HEK293 (cell line): ENCODE measurements around the gene SZRD1.

Source experiments
- CTCF ChIA-PET: fragments of 350-600 bp; formaldehyde crosslinking; extraction: SDS; loops from one replicate; lab custom pipeline; 2021; ENCODE audit warnings: antibody characterized with exemption; lab: Yijun Ruan, JAX
- POLR2A ChIA-PET: fragments of 300-600 bp; formaldehyde crosslinking; extraction: SDS; loops from one replicate; lab custom pipeline; 2020; ENCODE audit warnings: antibody characterized with exemption, inconsistent platforms; lab: Yijun Ruan, JAX
- H3K27ac ChIP-seq: fragments of 200-500 bp; sonication (Bioruptor generic); 2 replicates; pipeline ENCODE4 v1.5.1; 2014; ENCODE audit warnings: low read depth, low read length, control low read depth, inconsistent platforms; ENCODE audit errors: extremely low read depth
- H3K36me3 ChIP-seq, 2 experiments: fragments of 200-500 bp in 1 of 2; sonication (Bioruptor generic) in 1 of 2; 1 replicate in 1 of 2; 2 replicates in 1 of 2; pipeline ENCODE4 v1.5.1; 2014 to 2017; ENCODE audit warnings: inconsistent platforms in 2 of 2, low read length in 2 of 2; ENCODE audit not compliant: control insufficient read depth in 2 of 2, insufficient read depth in 1 of 2
- H3K4me1 ChIP-seq: fragments of 200-500 bp; sonication (Bioruptor generic); 2 replicates; pipeline ENCODE4 v1.5.1; 2014; ENCODE audit warnings: mild to moderate bottlenecking, low read length, inconsistent platforms; ENCODE audit not compliant: control insufficient read depth, insufficient read depth
- H3K4me3 ChIP-seq: 2 replicates; pipeline ENCODE4 v1.5.1; 2011; ENCODE audit warnings: low read depth, mild to moderate bottlenecking, control low read depth, low read length, moderate library complexity
- H3K9me3 ChIP-seq: fragments of 200-500 bp; sonication (Bioruptor generic); 2 replicates; pipeline ENCODE4 v1.5.1; 2014; ENCODE audit warnings: low read depth, low read length, inconsistent platforms; ENCODE audit not compliant: control insufficient read depth, insufficient read depth
- HOXC10 ChIP-seq: sonication (generic); formaldehyde crosslinking; IDR thresholded peaks from 2 replicates; pipeline ENCODE4 v1.8.1; 2023; ENCODE audit warnings: mild to moderate bottlenecking, missing genetic modification reagents
- KLF8 ChIP-seq: fragments of 450-650 bp; formaldehyde crosslinking; IDR thresholded peaks from 2 replicates; pipeline ENCODE4 v1.5.1; 2016; ENCODE audit warnings: missing biosample characterization, missing genetic modification characterization
- RBAK ChIP-seq: fragments of 450-650 bp; formaldehyde crosslinking; IDR thresholded peaks from 2 replicates; pipeline ENCODE4 v1.5.1; 2016; ENCODE audit warnings: missing biosample characterization, missing genetic modification characterization
- ZBTB48 ChIP-seq: fragments of 450-650 bp; formaldehyde crosslinking; IDR thresholded peaks from 2 replicates; pipeline ENCODE4 v1.5.1; 2016; ENCODE audit warnings: missing biosample characterization, missing genetic modification characterization
- ZFP69B ChIP-seq: fragments of 450-650 bp; formaldehyde crosslinking; IDR thresholded peaks from 2 replicates; pipeline ENCODE4 v1.5.1; 2016; ENCODE audit warnings: missing biosample characterization, missing genetic modification characterization
- ZNF112 ChIP-seq: fragments of 450-650 bp; formaldehyde crosslinking; IDR thresholded peaks from 2 replicates; pipeline ENCODE4 v1.5.0; 2017; ENCODE audit warnings: missing biosample characterization, missing genetic modification characterization
- ZNF184 ChIP-seq: fragments of 450-650 bp; IDR thresholded peaks from 2 replicates; pipeline ENCODE4 v1.5.1; 2018; ENCODE audit warnings: missing biosample characterization, mild to moderate bottlenecking, missing genetic modification characterization
- ZNF23 ChIP-seq: fragments of 450-650 bp; formaldehyde crosslinking; IDR thresholded peaks from 2 replicates; pipeline ENCODE4 v1.5.1; 2016; ENCODE audit warnings: missing biosample characterization, missing genetic modification characterization, borderline replicate concordance
- ZNF266 ChIP-seq: fragments of 450-650 bp; formaldehyde crosslinking; IDR thresholded peaks from 2 replicates; pipeline ENCODE4 v1.5.1; 2016; ENCODE audit warnings: missing biosample characterization, missing genetic modification characterization, low read depth
- ZNF398 ChIP-seq: fragments of 450-650 bp; formaldehyde crosslinking; IDR thresholded peaks from 2 replicates; pipeline ENCODE4 v1.5.1; 2017; ENCODE audit warnings: missing biosample characterization, missing genetic modification characterization
- ZNF423 ChIP-seq: fragments of 450-650 bp; formaldehyde crosslinking; IDR thresholded peaks from 2 replicates; pipeline ENCODE4 v1.5.1; 2016; ENCODE audit warnings: missing biosample characterization, missing genetic modification characterization
- ZNF510 ChIP-seq: fragments of 450-650 bp; formaldehyde crosslinking; IDR thresholded peaks from 2 replicates; pipeline ENCODE4 v1.5.1; 2018; ENCODE audit warnings: mild to moderate bottlenecking, missing genetic modification characterization, missing biosample characterization; ENCODE audit not compliant: insufficient replicate concordance
- ZNF514 ChIP-seq: fragments of 450-650 bp; formaldehyde crosslinking; IDR thresholded peaks from 2 replicates; pipeline ENCODE4 v1.5.1; 2016; ENCODE audit warnings: missing biosample characterization, missing genetic modification characterization
- ZNF521 ChIP-seq: fragments of 450-650 bp; formaldehyde crosslinking; IDR thresholded peaks from 2 replicates; pipeline ENCODE4 v1.5.1; 2017; ENCODE audit warnings: missing biosample characterization, mild to moderate bottlenecking, missing genetic modification characterization
- ZNF530 ChIP-seq: fragments of 450-650 bp; formaldehyde crosslinking; IDR thresholded peaks from 2 replicates; pipeline ENCODE4 v1.5.1; 2016; ENCODE audit warnings: low read depth, missing biosample characterization, missing genetic modification characterization
- ZNF544 ChIP-seq: fragments of 450-650 bp; formaldehyde crosslinking; IDR thresholded peaks from 2 replicates; pipeline ENCODE4 v1.5.0; 2017; ENCODE audit warnings: missing biosample characterization, missing genetic modification characterization
- ZNF558 ChIP-seq: fragments of 450-650 bp; formaldehyde crosslinking; IDR thresholded peaks from 2 replicates; pipeline ENCODE4 v1.5.1; 2016; ENCODE audit warnings: missing biosample characterization, missing genetic modification characterization
- ZNF600 ChIP-seq: fragments of 450-650 bp; formaldehyde crosslinking; IDR thresholded peaks from 2 replicates; pipeline ENCODE4 v1.5.1; 2016; ENCODE audit warnings: missing biosample characterization, missing genetic modification characterization
- ZNF654 ChIP-seq: fragments of 450-650 bp; formaldehyde crosslinking; IDR thresholded peaks from 2 replicates; pipeline ENCODE4 v1.5.1; 2016; ENCODE audit warnings: low read depth, missing biosample characterization, missing genetic modification characterization
- ZNF701 ChIP-seq: fragments of 450-650 bp; formaldehyde crosslinking; IDR thresholded peaks from 2 replicates; pipeline ENCODE4 v1.5.1; 2016; ENCODE audit warnings: missing biosample characterization, missing genetic modification characterization

SZRD1 gene

GRCh38 chr1:16441282-16441665, 74.2 kb downstream of the SZRD1 start:
- ChIA-PET CTCF (interaction anchor here (1.6 to 2.4 kb wide), 2 partner anchors 9 to 180 kb away, joined by 8 to 14 read pairs; no protein-coding TSS in a partner anchor), POLR2A (interaction anchor here (0.5 to 2.0 kb wide), 5 partner anchors 16 to 203 kb away, joined by 3 to 8 read pairs (median 5); partner anchors contain the start of gene SZRD1)
- Histone ChIP-seq H3K9me3 (no peaks in the 10 kb centered on the region), H3K36me3 (peaks cover 0 to 44% of the 10 kb centered on the region in 2 experiments; a peak in 2 of 3 replicates), H3K4me3 (peak overlapping the region; percentile 89), H3K4me1 (no peaks in the 10 kb centered on the region), H3K27ac (peak overlapping the region; percentile 54; the same call in 1 of the 2 replicates)
- TF ChIP-seq ZNF514 (tag by site-specific recombination) (no peak), ZNF544 (no peak), ZNF654 (tag by site-specific recombination) (no peak), ZBTB48 (tag by site-specific recombination) (0 out of 2 replicates have a peak, but pooled peaks have one; percentile 18), ZNF23 (no peak), KLF8 (no peak), ZNF530 (tag by site-specific recombination) (no peak), HOXC10 (CRISPR knock-in tag) (no peak), ZNF558 (tag by site-specific recombination) (no peak)

GRCh38 chr1:16442265-16442664, 75.2 kb downstream of the SZRD1 start:
- H3K36me3 ChIP-seq: peaks cover 0 to 51% of the 10 kb centered on the region in 2 experiments; a peak in 2 of 3 replicates
- no peak for TF ChIP-seq ZNF112 (tag by site-specific recombination)
- no peak for TF ChIP-seq ZNF423 (tag by site-specific recombination)
- no peak for TF ChIP-seq ZNF184
- no peak for TF ChIP-seq ZFP69B (tag by site-specific recombination)
- no peak for TF ChIP-seq ZNF701 (tag by site-specific recombination)
- TF ChIP-seq ZNF398 (tag by site-specific recombination): no peak
- no peaks in the 10 kb centered on the region for H3K9me3 ChIP-seq
- no peak overlapping the region for H3K4me3 ChIP-seq
- ChIA-PET CTCF (no interaction called here), POLR2A (no interaction called here)
- H3K27ac ChIP-seq: no peak overlapping the region
- no peaks in the 10 kb centered on the region for H3K4me1 ChIP-seq

- no peaks in the 10 kb centered on the region for H3K9me3 ChIP-seq
- no peak overlapping the region for H3K27ac ChIP-seq
- H3K36me3 ChIP-seq: peaks cover 0 to 58% of the 10 kb centered on the region in 2 experiments; a peak in 2 of 3 replicates
- ChIA-PET POLR2A (no interaction called here), CTCF (no interaction called here)
- H3K4me1 ChIP-seq: no peaks in the 10 kb centered on the region
- H3K4me3 ChIP-seq: no peak overlapping the region
- no peak for TF ChIP-seq ZNF600 (tag by site-specific recombination)
- no peak for TF ChIP-seq ZNF266
- no peak for TF ChIP-seq RBAK (tag by site-specific recombination)
- TF ChIP-seq ZNF521: no peak
- TF ChIP-seq ZNF510 (tag by site-specific recombination): no peak
These were observed 75.9 kb downstream of the SZRD1 start for GRCh38 chr1:16442941-16443340.
